AG04449 (cell line): ENCODE results near the gene TSR2.

Experiments
- CTCF ChIA-PET: fragments of 350-600 bp; formaldehyde crosslinking; extraction: SDS; loops from one replicate; lab custom pipeline; 2021; ENCODE audit warnings: antibody characterized with exemption; lab: Yijun Ruan, JAX
- POLR2A ChIA-PET: fragments of 400-600, 350-600 bp; formaldehyde crosslinking; extraction: SDS; loops from one replicate; lab custom pipeline; 2020; ENCODE audit warnings: antibody characterized with exemption, inconsistent platforms; lab: Yijun Ruan, JAX
- DNase-seq: peaks from one replicate; pipeline ENCODE4 v3.0.0-alpha.2; 2010; ENCODE audit warnings: low read depth, low spot score
- H3K4me3 ChIP-seq: 2 replicates; pipeline ENCODE4 v1.5.1; 2011; ENCODE audit warnings: low read depth, mild to moderate bottlenecking, control low read depth, low read length
- CTCF ChIP-seq: IDR thresholded peaks from one replicate; pipeline ENCODE4 v1.5.1; 2011; ENCODE audit warnings: mild to moderate bottlenecking, moderate library complexity, low read length, control low read depth, inconsistent platforms; ENCODE audit not compliant: insufficient read depth; ENCODE audit errors: missing control alignments

The TSR2 gene

GRCh38 chrX:54415534-54416350 is 24.5 kb upstream of the TSR2 start:
- ChIA-PET CTCF (no interaction called here), POLR2A (no interaction called here)
- no peak for TF ChIP-seq CTCF
- no peak overlapping the region for H3K4me3 ChIP-seq
- no peak for DNase-seq

- CTCF ChIA-PET: interaction anchor here (0.9 kb wide), 1 partner anchor 17 kb away, joined by 3 read pairs; no protein-coding TSS in a partner anchor
Measured at GRCh38 chrX:54416965-54417364, 23.2 kb upstream of the TSR2 start.

GRCh38 chrX:54419559-54420302 is 20.5 kb upstream of the TSR2 start:
- TF ChIP-seq CTCF: no peak
- DNase-seq: no peak
- no peak overlapping the region for H3K4me3 ChIP-seq
- POLR2A ChIA-PET: no interaction called here
- CTCF ChIA-PET: no interaction called here

More at GRCh38 chrX:54416965-54417364, 23.2 kb upstream of the TSR2 start:
- POLR2A ChIA-PET: no interaction called here
- TF ChIP-seq CTCF: no peak
- no peak for DNase-seq
- H3K4me3 ChIP-seq: no peak overlapping the region

- ChIA-PET POLR2A (no interaction called here), CTCF (interaction anchor here (0.7 kb wide), 1 partner anchor 102 kb away, joined by 3 read pairs; no protein-coding TSS in a partner anchor)
- H3K4me3 ChIP-seq: no peak overlapping the region
- TF ChIP-seq CTCF: no peak
- DNase-seq: no peak
Measured at GRCh38 chrX:54422168-54422567, 18.0 kb upstream of the TSR2 start.

- CTCF ChIA-PET: no interaction called here
- DNase-seq: no peak
Measured at GRCh38 chrX:54423161-54423888, 16.9 kb upstream of the TSR2 start.

More at GRCh38 chrX:54423161-54423888, 16.9 kb upstream of the TSR2 start:
- no peak for TF ChIP-seq CTCF
- POLR2A ChIA-PET: no interaction called here
- H3K4me3 ChIP-seq: no peak overlapping the region
